ENCODE data around the gene ENOX1. TPM values are rescaled to one million over a fixed set of nuclear protein-coding genes. Genes with fewer than 3 reads are reported as not detected.

ENOX1 gene
- total RNA-seq, 1 donor from 2014 or later, result 11.5 TPM

DNA sequence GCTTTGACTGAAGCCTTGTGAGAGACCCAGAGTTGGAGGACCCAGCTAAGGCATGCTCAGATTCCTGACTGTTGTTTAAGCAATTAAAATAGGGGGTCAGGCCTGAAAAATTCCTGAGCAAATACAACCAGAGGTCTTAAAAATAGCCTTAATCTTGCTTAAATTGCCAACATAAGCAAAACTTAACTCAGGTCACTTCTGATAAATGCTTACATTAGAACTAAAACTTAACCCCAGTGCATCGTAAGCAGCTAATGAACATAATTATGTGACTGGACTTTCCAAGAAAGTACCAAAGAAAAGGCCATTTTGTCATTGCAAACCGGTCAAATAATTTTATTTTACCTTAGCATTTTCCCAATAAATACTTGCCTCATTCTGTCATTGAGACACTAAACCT, 294.5 kb downstream of the ENOX1 start:
- Histone ChIP-seq H3K36me3 (ENCODE audit: control insufficient read depth in 3 of 3, insufficient read depth in 3 of 3, low read length in 3 of 3) (no peaks in the 10 kb centered on the region), H3K27ac (ENCODE audit: low read depth, low read length) (no peak overlapping the region), H3K4me1 (ENCODE audit: control insufficient read depth in 3 of 3, insufficient read depth in 3 of 3, low read length in 3 of 3) (no peaks in the 10 kb centered on the region), H3K27me3 (ENCODE audit: control insufficient read depth in 3 of 3, insufficient read depth in 3 of 3, low read length in 3 of 3) (no peaks in the 10 kb centered on the region), H3K9me3 (ENCODE audit: control insufficient read depth in 3 of 3, low read length in 3 of 3) (no peaks in the 10 kb centered on the region), H3K9ac (ENCODE audit: low read depth in 1 of 3, low read length in 3 of 3) (no peak overlapping the region), H3K4me3 (ENCODE audit: low read length in 3 of 3) (no peak overlapping the region)

GRCh38 chr13:43489233-43489632, 297.5 kb downstream of the ENOX1 start:
- no peaks in the 10 kb centered on the region for H3K36me3 ChIP-seq (ENCODE audit: control insufficient read depth in 3 of 3, insufficient read depth in 3 of 3, low read length in 3 of 3)

GRCh38 chr13:43487885-43488284, 298.9 kb downstream of the ENOX1 start:
- Histone ChIP-seq H3K27me3 (ENCODE audit: control insufficient read depth in 3 of 3, insufficient read depth in 3 of 3, low read length in 3 of 3) (no peaks in the 10 kb centered on the region), H3K9ac (ENCODE audit: low read depth in 1 of 3, low read length in 3 of 3) (no peak overlapping the region), H3K27ac (ENCODE audit: low read depth, low read length) (peak overlapping the region; percentile 16), H3K4me3 (ENCODE audit: low read length in 3 of 3) (no peak overlapping the region), H3K4me1 (ENCODE audit: control insufficient read depth in 3 of 3, insufficient read depth in 3 of 3, low read length in 3 of 3) (peaks cover 0 to 6% (median 0%) of the 10 kb centered on the region in 3 donors), H3K9me3 (ENCODE audit: control insufficient read depth in 3 of 3, low read length in 3 of 3) (no peaks in the 10 kb centered on the region), H3K36me3 (ENCODE audit: control insufficient read depth in 3 of 3, insufficient read depth in 3 of 3, low read length in 3 of 3) (no peaks in the 10 kb centered on the region)

More at GRCh38 chr13:43489233-43489632, 297.5 kb downstream of the ENOX1 start:
- H3K27me3 ChIP-seq (ENCODE audit: control insufficient read depth in 3 of 3, insufficient read depth in 3 of 3, low read length in 3 of 3), result no peaks in the 10 kb centered on the region
- no peak overlapping the region for H3K27ac ChIP-seq (ENCODE audit: low read depth, low read length)
- H3K4me1 ChIP-seq (ENCODE audit: control insufficient read depth in 3 of 3, insufficient read depth in 3 of 3, low read length in 3 of 3), result peaks cover 0 to 6% (median 0%) of the 10 kb centered on the region in 3 donors
- H3K9me3 ChIP-seq (ENCODE audit: control insufficient read depth in 3 of 3, low read length in 3 of 3), result no peaks in the 10 kb centered on the region
- no peak overlapping the region for H3K9ac ChIP-seq (ENCODE audit: low read depth in 1 of 3, low read length in 3 of 3)
- H3K4me3 ChIP-seq (ENCODE audit: low read length in 3 of 3), result no peak overlapping the region

- peaks cover 0 to 6% (median 0%) of the 10 kb centered on the region in 3 donors for H3K4me1 ChIP-seq (ENCODE audit: control insufficient read depth in 3 of 3, insufficient read depth in 3 of 3, low read length in 3 of 3)
- H3K4me3 ChIP-seq (ENCODE audit: low read length in 3 of 3), result no peak overlapping the region
- no peaks in the 10 kb centered on the region for H3K36me3 ChIP-seq (ENCODE audit: control insufficient read depth in 3 of 3, insufficient read depth in 3 of 3, low read length in 3 of 3)
- peak overlapping the region; percentile 16 for H3K27ac ChIP-seq (ENCODE audit: low read depth, low read length)
- no peaks in the 10 kb centered on the region for H3K27me3 ChIP-seq (ENCODE audit: control insufficient read depth in 3 of 3, insufficient read depth in 3 of 3, low read length in 3 of 3)
- H3K9me3 ChIP-seq (ENCODE audit: control insufficient read depth in 3 of 3, low read length in 3 of 3), result no peaks in the 10 kb centered on the region
- H3K9ac ChIP-seq (ENCODE audit: low read depth in 1 of 3, low read length in 3 of 3), result no peak overlapping the region
These were observed 299.3 kb downstream of the ENOX1 start for GRCh38 chr13:43487461-43487860.

DNA sequence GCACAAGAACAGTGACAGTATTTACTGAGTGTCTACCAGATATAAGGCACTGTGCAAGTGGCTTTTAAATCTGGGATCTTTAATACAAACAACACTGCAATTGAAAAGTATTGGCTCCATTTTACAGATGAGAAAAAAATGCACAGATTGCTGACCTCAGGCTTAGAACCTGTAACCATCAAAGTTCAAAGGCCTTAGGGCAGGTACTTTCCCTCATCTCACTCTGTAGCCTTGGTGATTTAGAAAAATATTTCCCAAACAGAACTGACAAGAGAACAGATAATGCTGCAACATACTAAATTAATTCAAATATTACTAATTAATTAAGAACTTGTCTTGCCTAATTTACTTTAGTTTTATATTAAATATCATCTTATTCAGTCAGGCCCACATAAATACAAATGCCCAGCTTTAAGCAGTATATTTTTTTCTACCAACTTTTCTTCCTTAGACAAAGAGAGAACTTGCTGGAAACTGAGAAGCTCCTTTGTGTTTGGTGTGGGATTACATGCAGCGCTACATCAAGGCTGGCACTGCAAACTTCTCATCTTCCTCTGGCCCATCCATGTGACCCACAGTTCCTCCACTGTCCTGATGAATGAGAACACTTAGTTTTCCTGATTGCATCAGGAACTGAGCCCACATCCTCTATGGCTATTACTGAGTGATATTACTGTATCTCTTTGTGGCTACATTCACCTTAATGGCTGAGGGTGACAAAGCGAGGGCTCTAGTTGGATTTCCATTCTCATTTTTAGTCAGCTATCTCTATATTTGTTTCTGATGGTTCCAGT, 302.1 kb downstream of the ENOX1 start:
- no peaks in the 10 kb centered on the region for H3K27me3 ChIP-seq (ENCODE audit: control insufficient read depth in 3 of 3, insufficient read depth in 3 of 3, low read length in 3 of 3)
- H3K36me3 ChIP-seq (ENCODE audit: control insufficient read depth in 3 of 3, insufficient read depth in 3 of 3, low read length in 3 of 3), result no peaks in the 10 kb centered on the region
- H3K4me3 ChIP-seq (ENCODE audit: low read length in 3 of 3), result no peak overlapping the region
- peaks cover 0 to 6% (median 0%) of the 10 kb centered on the region in 3 donors for H3K4me1 ChIP-seq (ENCODE audit: control insufficient read depth in 3 of 3, insufficient read depth in 3 of 3, low read length in 3 of 3)
- no peaks in the 10 kb centered on the region for H3K9me3 ChIP-seq (ENCODE audit: control insufficient read depth in 3 of 3, low read length in 3 of 3)
- H3K9ac ChIP-seq (ENCODE audit: low read depth in 1 of 3, low read length in 3 of 3), result no peak overlapping the region
- no peak overlapping the region for H3K27ac ChIP-seq (ENCODE audit: low read depth, low read length)

DNA sequence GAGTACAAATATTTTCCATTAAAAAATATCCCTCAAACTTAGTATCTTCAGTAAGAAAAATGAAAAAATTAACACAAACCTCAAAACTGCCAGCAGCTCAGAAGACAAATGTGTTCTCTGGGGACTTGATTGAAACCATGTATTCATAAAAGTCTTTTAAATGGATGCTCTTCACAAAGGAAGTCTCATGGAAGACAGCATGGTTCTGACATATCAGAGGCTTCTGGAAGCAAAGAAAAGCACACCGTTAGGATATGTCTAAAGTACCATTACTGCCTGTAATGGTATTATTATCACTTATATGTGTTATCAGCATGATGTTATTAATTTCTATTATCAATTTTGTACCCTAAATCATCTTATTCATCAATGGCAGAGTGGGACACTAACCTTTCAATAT, 302.8 kb downstream of the ENOX1 start:
- no peak overlapping the region for H3K4me3 ChIP-seq (ENCODE audit: low read length in 3 of 3)
- no peaks in the 10 kb centered on the region for H3K9me3 ChIP-seq (ENCODE audit: control insufficient read depth in 3 of 3, low read length in 3 of 3)
- peaks cover 0 to 6% (median 0%) of the 10 kb centered on the region in 3 donors for H3K4me1 ChIP-seq (ENCODE audit: control insufficient read depth in 3 of 3, insufficient read depth in 3 of 3, low read length in 3 of 3)
- H3K36me3 ChIP-seq (ENCODE audit: control insufficient read depth in 3 of 3, insufficient read depth in 3 of 3, low read length in 3 of 3), result no peaks in the 10 kb centered on the region
- H3K27ac ChIP-seq (ENCODE audit: low read depth, low read length), result no peak overlapping the region
- H3K27me3 ChIP-seq (ENCODE audit: control insufficient read depth in 3 of 3, insufficient read depth in 3 of 3, low read length in 3 of 3), result no peaks in the 10 kb centered on the region
- no peak overlapping the region for H3K9ac ChIP-seq (ENCODE audit: low read depth in 1 of 3, low read length in 3 of 3)

- no peak overlapping the region for H3K9ac ChIP-seq (ENCODE audit: low read depth in 1 of 3, low read length in 3 of 3)
- no peak overlapping the region for H3K4me3 ChIP-seq (ENCODE audit: low read length in 3 of 3)
- peaks cover 0 to 6% (median 0%) of the 10 kb centered on the region in 3 donors for H3K4me1 ChIP-seq (ENCODE audit: control insufficient read depth in 3 of 3, insufficient read depth in 3 of 3, low read length in 3 of 3)
- H3K9me3 ChIP-seq (ENCODE audit: control insufficient read depth in 3 of 3, low read length in 3 of 3), result no peaks in the 10 kb centered on the region
- H3K27ac ChIP-seq (ENCODE audit: low read depth, low read length), result no peak overlapping the region
- H3K36me3 ChIP-seq (ENCODE audit: control insufficient read depth in 3 of 3, insufficient read depth in 3 of 3, low read length in 3 of 3), result no peaks in the 10 kb centered on the region
- no peaks in the 10 kb centered on the region for H3K27me3 ChIP-seq (ENCODE audit: control insufficient read depth in 3 of 3, insufficient read depth in 3 of 3, low read length in 3 of 3)
These were observed 304.1 kb downstream of the ENOX1 start for GRCh38 chr13:43482641-43483040.

DNA sequence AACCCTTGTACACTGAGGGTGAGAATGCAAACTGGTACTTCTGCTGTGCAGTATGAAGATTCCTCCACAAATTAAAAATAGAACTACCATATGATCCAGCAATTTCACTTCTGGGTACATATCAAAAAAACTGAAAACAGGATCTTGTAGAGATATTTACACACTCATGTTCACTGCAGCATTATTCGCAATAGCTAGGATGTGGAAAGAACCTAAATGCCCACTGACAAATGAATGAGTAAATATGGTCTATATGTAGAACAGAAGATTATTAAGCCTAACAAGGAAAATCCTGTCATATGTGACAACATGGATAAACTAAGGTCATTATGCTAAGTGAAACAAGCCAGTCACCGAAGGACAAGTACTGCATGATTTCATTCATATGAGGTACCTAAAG, 304.7 kb downstream of the ENOX1 start:
- Histone ChIP-seq H3K36me3 (ENCODE audit: control insufficient read depth in 3 of 3, insufficient read depth in 3 of 3, low read length in 3 of 3) (no peaks in the 10 kb centered on the region), H3K9ac (ENCODE audit: low read depth in 1 of 3, low read length in 3 of 3) (no peak overlapping the region), H3K4me1 (ENCODE audit: control insufficient read depth in 3 of 3, insufficient read depth in 3 of 3, low read length in 3 of 3) (peaks cover 0 to 6% (median 0%) of the 10 kb centered on the region in 3 donors), H3K27me3 (ENCODE audit: control insufficient read depth in 3 of 3, insufficient read depth in 3 of 3, low read length in 3 of 3) (no peaks in the 10 kb centered on the region), H3K27ac (ENCODE audit: low read depth, low read length) (no peak overlapping the region), H3K4me3 (ENCODE audit: low read length in 3 of 3) (no peak overlapping the region), H3K9me3 (ENCODE audit: control insufficient read depth in 3 of 3, low read length in 3 of 3) (no peaks in the 10 kb centered on the region)

- Histone ChIP-seq H3K27me3 (ENCODE audit: control insufficient read depth in 3 of 3, insufficient read depth in 3 of 3, low read length in 3 of 3) (no peaks in the 10 kb centered on the region), H3K36me3 (ENCODE audit: control insufficient read depth in 3 of 3, insufficient read depth in 3 of 3, low read length in 3 of 3) (no peaks in the 10 kb centered on the region), H3K4me1 (ENCODE audit: control insufficient read depth in 3 of 3, insufficient read depth in 3 of 3, low read length in 3 of 3) (no peaks in the 10 kb centered on the region), H3K9ac (ENCODE audit: low read depth in 1 of 3, low read length in 3 of 3) (no peak overlapping the region), H3K4me3 (ENCODE audit: low read length in 3 of 3) (no peak overlapping the region), H3K27ac (ENCODE audit: low read depth, low read length) (no peak overlapping the region), H3K9me3 (ENCODE audit: control insufficient read depth in 3 of 3, low read length in 3 of 3) (no peaks in the 10 kb centered on the region)
These were observed 307.9 kb downstream of the ENOX1 start for GRCh38 chr13:43478902-43479301.

DNA sequence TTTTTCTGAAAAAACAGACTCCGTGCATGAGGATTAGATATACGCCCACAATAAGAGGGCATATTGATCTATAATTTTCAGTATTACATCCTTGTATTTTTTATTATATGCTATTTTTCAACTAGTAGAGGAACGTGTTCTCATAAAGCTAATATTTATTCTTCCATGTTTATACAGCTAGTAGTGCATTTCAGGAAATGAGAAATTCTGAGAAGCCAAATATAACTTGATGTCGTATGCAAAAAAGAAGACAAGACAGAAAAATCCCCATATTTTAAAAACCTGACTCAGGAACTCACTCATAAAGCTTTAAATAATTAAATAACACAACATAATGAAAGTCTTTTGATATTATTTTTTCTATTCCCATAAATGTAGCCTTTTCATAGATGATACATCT, 308.6 kb downstream of the ENOX1 start:
- H3K36me3 ChIP-seq (ENCODE audit: control insufficient read depth in 3 of 3, insufficient read depth in 3 of 3, low read length in 3 of 3), result no peaks in the 10 kb centered on the region
- no peak overlapping the region for H3K27ac ChIP-seq (ENCODE audit: low read depth, low read length)
- H3K4me3 ChIP-seq (ENCODE audit: low read length in 3 of 3), result no peak overlapping the region
- H3K4me1 ChIP-seq (ENCODE audit: control insufficient read depth in 3 of 3, insufficient read depth in 3 of 3, low read length in 3 of 3), result peaks cover 0 to 3% (median 0%) of the 10 kb centered on the region in 3 donors
- no peak overlapping the region for H3K9ac ChIP-seq (ENCODE audit: low read depth in 1 of 3, low read length in 3 of 3)
- no peaks in the 10 kb centered on the region for H3K9me3 ChIP-seq (ENCODE audit: control insufficient read depth in 3 of 3, low read length in 3 of 3)
- H3K27me3 ChIP-seq (ENCODE audit: control insufficient read depth in 3 of 3, insufficient read depth in 3 of 3, low read length in 3 of 3), result no peaks in the 10 kb centered on the region
